Femur (tissue), 1 donor: Measurements from ENCODE around the gene PLOD1.

ENCODE experiments used
- DNase-seq: peaks from one replicate; pipeline ENCODE4 v3.0.0-alpha.2; 2017

Gene PLOD1

GRCh38 chr1:11979851-11980675 is 45.5 kb downstream of the PLOD1 start, which contains the start of gene MFN2:
Gene MFN2 (plus strand): TSS chr1:11980444. CDS start chr1:11989169, 8,725 bp downstream.
- peak; percentile 98 for DNase-seq

- DNase-seq: no peak
Measured at GRCh38 chr1:11980676-11980972, 46.1 kb downstream of the PLOD1 start.

GRCh38 chr1:11981378-11982009 is 47.0 kb downstream of the PLOD1 start:
- DNase-seq: no peak

GRCh38 chr1:11982010-11982392 is 47.5 kb downstream of the PLOD1 start:
- DNase-seq: no peak

- DNase-seq: no peak
Measured at GRCh38 chr1:11984121-11984520, 49.6 kb downstream of the PLOD1 start.

- no peak for DNase-seq
Measured at GRCh38 chr1:11984576-11984975, 50.1 kb downstream of the PLOD1 start.

GRCh38 chr1:11985171-11985570 is 50.7 kb downstream of the PLOD1 start:
- DNase-seq: no peak

- no peak for DNase-seq
Measured at GRCh38 chr1:11985851-11986250, 51.3 kb downstream of the PLOD1 start.

GRCh38 chr1:11989669-11990068 is 55.2 kb downstream of the PLOD1 start:
- DNase-seq: no peak

GRCh38 chr1:11990303-11991032 is 56.0 kb downstream of the PLOD1 start:
- DNase-seq: no peak

GRCh38 chr1:11991969-11992676 is 57.6 kb downstream of the PLOD1 start:
- no peak for DNase-seq

GRCh38 chr1:11997081-11997850 is 62.7 kb downstream of the PLOD1 start:
- DNase-seq: no peak

GRCh38 chr1:11998636-11999035 is 64.1 kb downstream of the PLOD1 start:
- no peak for DNase-seq

GRCh38 chr1:11999236-11999635 is 64.7 kb downstream of the PLOD1 start:
- DNase-seq: no peak

- no peak for DNase-seq
Measured at GRCh38 chr1:12001249-12001917, 66.9 kb downstream of the PLOD1 start.

GRCh38 chr1:12001996-12002493 is 67.5 kb downstream of the PLOD1 start:
- DNase-seq: no peak

- no peak for DNase-seq
Measured at GRCh38 chr1:12003762-12004161, 69.2 kb downstream of the PLOD1 start.

GRCh38 chr1:12005488-12006166 is 71.1 kb downstream of the PLOD1 start:
- peak; percentile 36 for DNase-seq

- no peak for DNase-seq
Measured at GRCh38 chr1:12006167-12006921, 71.8 kb downstream of the PLOD1 start.

GRCh38 chr1:12007204-12007603 is 72.7 kb downstream of the PLOD1 start:
- DNase-seq: no peak
